ENCODE results near the gene INTS1.

INTS1 gene

DNA sequence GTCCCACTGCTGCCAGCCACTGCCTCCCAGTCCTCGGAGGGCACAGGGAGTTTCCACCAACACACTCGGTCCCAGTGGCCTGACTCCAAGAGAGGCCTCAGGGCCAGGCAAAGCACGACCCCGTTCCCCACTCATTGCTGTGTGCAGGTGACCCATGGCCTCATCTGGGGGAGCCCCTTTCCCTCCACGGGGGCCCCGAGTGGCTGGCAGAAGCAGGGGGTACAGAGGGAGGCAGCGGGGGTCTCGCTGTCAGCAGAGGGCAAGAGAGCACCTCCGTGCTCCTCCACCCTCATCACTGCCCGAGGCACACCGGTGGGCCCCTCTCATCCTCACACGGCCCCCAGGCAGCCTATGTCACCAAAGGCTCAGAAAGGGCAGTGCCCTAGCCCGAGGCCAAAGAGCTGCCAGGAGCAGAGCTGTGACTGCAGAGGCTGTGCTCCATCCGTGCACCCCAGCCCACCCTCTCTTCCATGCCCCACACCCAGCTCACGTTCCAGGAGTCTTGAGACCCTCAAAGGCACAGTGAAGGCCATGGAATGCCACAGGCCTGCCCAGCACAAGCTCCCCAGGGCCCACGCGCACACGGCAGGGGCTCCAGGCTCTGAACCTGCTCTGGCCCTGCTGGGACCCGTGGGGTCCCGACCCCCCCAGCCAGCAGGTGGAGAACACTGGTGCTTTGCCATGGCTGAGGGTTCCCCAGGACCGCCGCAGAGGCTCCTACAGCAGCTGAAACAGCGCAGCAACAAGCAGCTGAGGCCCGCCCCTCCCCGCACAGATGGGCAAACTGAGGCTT, 70.9 kb downstream of the INTS1 start:
- no peak for DNase-seq
- Histone ChIP-seq H3K36me3 (replicated peaks; ENCODE audit: insufficient read depth, low read length) (no peaks in the 10 kb centered on the region), H3K4me2 (ENCODE audit: low read depth, low read length) (no peak overlapping the region), H3K27ac (ENCODE audit: low read length) (no peak overlapping the region), H3F3A (ENCODE audit: insufficient read depth, low read length) (no peaks in the 10 kb centered on the region), H3K9ac (ENCODE audit: low read length) (no peak overlapping the region), H3K4me1 (ENCODE audit: low read length) (no peaks in the 10 kb centered on the region), H4K20me1 (ENCODE audit: insufficient read depth, low read length) (no peaks in the 10 kb centered on the region), H3K79me2 (ENCODE audit: low read length) (no peaks in the 10 kb centered on the region), H3K9me2 (replicated peaks; ENCODE audit: insufficient read depth, low read length) (no peaks in the 10 kb centered on the region), H3K27me3 (replicated peaks; ENCODE audit: insufficient read depth, low read length) (peaks cover 85% of the 10 kb centered on the region), H2AFZ (ENCODE audit: low read length) (no peak overlapping the region), H3K4me3 (ENCODE audit: low read length) (no peak overlapping the region), H3K9me3 (replicated peaks; ENCODE audit: insufficient read depth, low read length) (no peaks in the 10 kb centered on the region)
- TF ChIP-seq, protein P1, sequence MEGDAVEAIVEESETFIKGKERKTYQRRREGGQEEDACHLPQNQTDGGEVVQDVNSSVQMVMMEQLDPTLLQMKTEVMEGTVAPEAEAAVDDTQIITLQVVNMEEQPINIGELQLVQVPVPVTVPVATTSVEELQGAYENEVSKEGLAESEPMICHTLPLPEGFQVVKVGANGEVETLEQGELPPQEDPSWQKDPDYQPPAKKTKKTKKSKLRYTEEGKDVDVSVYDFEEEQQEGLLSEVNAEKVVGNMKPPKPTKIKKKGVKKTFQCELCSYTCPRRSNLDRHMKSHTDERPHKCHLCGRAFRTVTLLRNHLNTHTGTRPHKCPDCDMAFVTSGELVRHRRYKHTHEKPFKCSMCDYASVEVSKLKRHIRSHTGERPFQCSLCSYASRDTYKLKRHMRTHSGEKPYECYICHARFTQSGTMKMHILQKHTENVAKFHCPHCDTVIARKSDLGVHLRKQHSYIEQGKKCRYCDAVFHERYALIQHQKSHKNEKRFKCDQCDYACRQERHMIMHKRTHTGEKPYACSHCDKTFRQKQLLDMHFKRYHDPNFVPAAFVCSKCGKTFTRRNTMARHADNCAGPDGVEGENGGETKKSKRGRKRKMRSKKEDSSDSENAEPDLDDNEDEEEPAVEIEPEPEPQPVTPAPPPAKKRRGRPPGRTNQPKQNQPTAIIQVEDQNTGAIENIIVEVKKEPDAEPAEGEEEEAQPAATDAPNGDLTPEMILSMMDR (IDR thresholded peaks at IDR 0.05; ENCODE audit: low read length), result no peak
- TF ChIP-seq EZH2 (optimal IDR thresholded peaks at IDR 0.05; ENCODE audit: low read depth, low read length) (no peak), EZH2phosphoT487 (IDR thresholded peaks at IDR 0.05; ENCODE audit: low read length) (no peak)

DNA sequence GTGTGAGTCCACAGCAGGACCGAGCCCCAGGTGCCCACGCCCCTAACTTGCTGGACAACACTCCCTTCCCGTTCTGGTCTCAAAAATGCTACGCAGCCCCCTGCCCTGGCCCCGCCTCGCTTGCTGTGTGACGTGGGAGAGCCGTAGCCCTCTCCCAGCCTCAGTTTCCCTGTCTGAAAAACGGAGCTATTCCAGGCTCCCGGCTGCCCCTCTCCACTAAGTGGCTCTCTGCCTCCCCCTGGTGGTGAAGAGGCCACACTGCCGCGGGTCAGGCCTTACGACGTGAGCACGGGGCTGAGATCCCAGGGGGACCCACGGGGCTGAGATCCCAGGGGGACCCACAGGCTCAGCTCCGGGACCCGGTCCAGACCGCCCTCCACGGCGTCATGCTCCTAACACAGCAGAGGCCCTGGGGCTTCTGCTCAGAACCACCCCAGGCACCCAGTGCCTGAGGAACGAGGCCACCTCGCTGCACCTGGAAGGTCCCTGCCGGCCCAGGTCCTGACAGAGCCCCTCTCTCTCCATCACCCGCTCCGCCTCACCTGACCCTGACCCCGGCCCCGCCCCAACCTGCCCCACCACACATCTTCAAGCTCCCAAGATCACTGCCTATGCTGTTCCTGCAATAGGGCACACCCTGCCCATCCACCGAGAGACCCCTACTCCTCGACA, 71.6 kb downstream of the INTS1 start:
- peak; percentile 59 for DNase-seq

DNA sequence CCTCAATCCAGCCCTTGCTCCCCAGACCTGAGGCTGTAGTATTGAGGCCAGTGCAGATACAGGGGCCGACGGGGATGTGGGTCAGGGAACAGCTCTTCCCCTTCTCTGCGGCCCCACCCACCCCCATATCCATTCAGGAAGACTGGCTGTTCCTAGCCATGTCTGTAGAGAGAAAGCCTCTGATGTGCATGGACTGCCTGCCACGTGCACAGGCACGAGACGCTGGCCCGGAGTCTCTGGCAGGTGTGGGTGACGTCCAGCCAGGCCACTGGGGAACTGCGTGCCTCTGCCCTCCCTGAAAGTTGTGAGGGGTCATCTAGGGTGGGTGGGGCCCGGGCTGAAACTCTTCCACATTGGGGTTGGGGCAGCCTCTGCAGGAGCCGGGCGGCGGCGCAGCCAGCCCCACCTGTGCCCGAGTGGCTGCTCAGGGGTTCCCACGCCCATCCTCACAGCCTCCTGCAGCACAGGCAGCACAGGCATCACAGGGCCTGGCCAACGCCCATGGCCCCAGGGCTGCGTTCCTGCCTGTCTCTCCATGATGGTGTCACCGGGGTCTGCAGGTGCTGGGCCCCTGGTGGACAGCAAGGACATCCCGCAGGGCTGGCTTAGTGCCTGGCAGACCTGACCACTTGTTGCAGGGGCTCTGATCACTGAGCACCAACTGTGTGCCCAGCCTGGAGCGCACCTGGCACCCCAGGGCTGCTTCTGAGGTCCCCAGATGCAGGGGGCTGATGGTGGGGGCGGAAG, 72.4 kb downstream of the INTS1 start:
- H3K9me3 ChIP-seq (replicated peaks; ENCODE audit: insufficient read depth, low read length), result no peaks in the 10 kb centered on the region
- peaks cover 87% of the 10 kb centered on the region for H3K27me3 ChIP-seq (replicated peaks; ENCODE audit: insufficient read depth, low read length)
- no peak overlapping the region for H2AFZ ChIP-seq (ENCODE audit: low read length)
- H3K4me2 ChIP-seq (ENCODE audit: low read depth, low read length), result no peak overlapping the region
- no peak overlapping the region for H3K27ac ChIP-seq (ENCODE audit: low read length)
- no peaks in the 10 kb centered on the region for H3K9me2 ChIP-seq (replicated peaks; ENCODE audit: insufficient read depth, low read length)
- H3K4me1 ChIP-seq (ENCODE audit: low read length), result no peaks in the 10 kb centered on the region
- no peaks in the 10 kb centered on the region for H3K79me2 ChIP-seq (ENCODE audit: low read length)
- no peaks in the 10 kb centered on the region for H3F3A ChIP-seq (ENCODE audit: insufficient read depth, low read length)
- no peaks in the 10 kb centered on the region for H4K20me1 ChIP-seq (ENCODE audit: insufficient read depth, low read length)
- no peak for DNase-seq
- H3K4me3 ChIP-seq (ENCODE audit: low read length), result no peak overlapping the region
- H3K36me3 ChIP-seq (replicated peaks; ENCODE audit: insufficient read depth, low read length), result no peaks in the 10 kb centered on the region
- H3K9ac ChIP-seq (ENCODE audit: low read length), result no peak overlapping the region
- TF ChIP-seq EZH2phosphoT487 (IDR thresholded peaks at IDR 0.05; ENCODE audit: low read length) (no peak), EZH2 (optimal IDR thresholded peaks at IDR 0.05; ENCODE audit: low read depth, low read length) (no peak)
- TF ChIP-seq, protein P1 (IDR thresholded peaks at IDR 0.05; ENCODE audit: low read length), result no peak

More for the DNA sequence above, 71.6 kb downstream of the INTS1 start:
- Histone ChIP-seq H3K4me3 (ENCODE audit: low read length) (no peak overlapping the region), H3K27me3 (replicated peaks; ENCODE audit: insufficient read depth, low read length) (peaks cover 87% of the 10 kb centered on the region), H3K4me1 (ENCODE audit: low read length) (no peaks in the 10 kb centered on the region), H3K27ac (ENCODE audit: low read length) (no peak overlapping the region), H3K4me2 (ENCODE audit: low read depth, low read length) (peak overlapping the region; percentile 27; the same call in 1 of the 2 replicates), H3K36me3 (replicated peaks; ENCODE audit: insufficient read depth, low read length) (no peaks in the 10 kb centered on the region), H3K9ac (ENCODE audit: low read length) (no peak overlapping the region), H2AFZ (ENCODE audit: low read length) (no peak overlapping the region), H3F3A (ENCODE audit: insufficient read depth, low read length) (no peaks in the 10 kb centered on the region), H3K9me3 (replicated peaks; ENCODE audit: insufficient read depth, low read length) (no peaks in the 10 kb centered on the region), H3K79me2 (ENCODE audit: low read length) (no peaks in the 10 kb centered on the region), H3K9me2 (replicated peaks; ENCODE audit: insufficient read depth, low read length) (no peaks in the 10 kb centered on the region), H4K20me1 (ENCODE audit: insufficient read depth, low read length) (no peaks in the 10 kb centered on the region)
- TF ChIP-seq EZH2phosphoT487 (IDR thresholded peaks at IDR 0.05; ENCODE audit: low read length), result no peak
- TF ChIP-seq EZH2 (optimal IDR thresholded peaks at IDR 0.05; ENCODE audit: low read depth, low read length), result no peak
- TF ChIP-seq, protein P1 (IDR thresholded peaks at IDR 0.05; ENCODE audit: low read length), result peak; percentile 85

Measured in MM.1S (cell line).